Upper lobe of right lung (tissue), 1 donor: Measurements from ENCODE around the gene RBM28. TPM values are rescaled to one million over a fixed set of nuclear protein-coding genes. Genes with fewer than 3 reads are reported as not detected.

ENCODE experiments used
- ATAC-seq: fragments of 200-7000 bp; cut with Tn5 transposase; one replicate; pipeline ENCODE4 v1.9.1; 2020; ENCODE audit warnings: mild to moderate bottlenecking, moderate library complexity
- DNase-seq: peaks from one replicate; pipeline ENCODE4 v3.0.0-alpha.2; 2020
- H3K27ac ChIP-seq: fragments of 200-600 bp; one replicate; pipeline ENCODE4 v1.8.0; 2022
- H3K27me3 ChIP-seq: fragments of 200-600 bp; one replicate; pipeline ENCODE4 v1.8.0; 2022; ENCODE audit warnings: mild to moderate bottlenecking
- H3K36me3 ChIP-seq: fragments of 200-600 bp; one replicate; pipeline ENCODE4 v1.8.0; 2022
- H3K4me1 ChIP-seq: fragments of 200-600 bp; one replicate; pipeline ENCODE4 v1.8.0; 2022
- H3K4me3 ChIP-seq: fragments of 200-600 bp; one replicate; pipeline ENCODE4 v1.8.0; 2022; ENCODE audit warnings: mild to moderate bottlenecking
- H3K9me3 ChIP-seq: fragments of 200-600 bp; one replicate; pipeline ENCODE4 v1.8.0; 2022
- intact Hi-C: fragments of 100-400 bp; cut with DNase I; formaldehyde crosslinking; loops from one replicate; pipeline ENCODE4 v1.11.0; 2022
- total RNA-seq: library from RNA; stranded (reverse); fragmentation: NEBNext Ultra II Directional; extraction: Animal tissue kit (Norgen Biotek cat#: 25700); gene quantifications from one replicate; pipeline ENCODE4 v1.2.1, GENCODE V29; 2021
- TF ChIP-seq, protein P1 (sequence below): fragments of 200-600 bp; IDR thresholded peaks from one replicate; pipeline ENCODE4 v1.8.0; 2022; ENCODE audit warnings: antibody characterized with exemption
- donor health status: DM: no; HTN: yes; CAD: no; lungs with severe emphysema.

RBM28 gene
- total RNA-seq, 1 donor from 2014 or later: 28.3 TPM

DNA sequence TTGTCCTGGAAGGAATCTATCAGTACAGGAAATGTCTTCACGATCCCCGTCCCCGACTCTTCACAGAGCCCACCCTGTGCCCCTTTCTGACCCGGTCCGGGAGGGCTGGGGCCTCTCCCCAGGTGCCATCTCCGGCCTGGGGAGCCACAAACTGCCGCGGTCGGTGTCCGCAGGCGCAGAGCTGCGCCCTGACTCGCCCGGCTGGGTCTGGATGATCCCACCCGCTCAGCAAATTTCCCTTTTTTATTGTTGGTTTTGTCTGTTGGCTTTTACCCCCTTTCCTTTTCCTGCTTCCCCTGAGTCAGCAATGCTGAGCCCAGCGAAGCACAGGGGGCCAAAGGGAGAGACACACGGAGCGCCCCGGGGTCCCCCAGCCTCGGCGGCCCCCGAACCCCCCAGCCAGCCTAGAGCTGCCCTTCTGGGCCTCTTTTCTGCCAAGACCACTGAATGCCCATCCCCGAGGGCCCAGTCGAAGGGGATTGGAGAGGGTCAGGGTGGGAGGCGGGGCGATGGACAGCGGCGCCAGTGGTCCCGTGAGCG is 71.7 kb downstream of the RBM28 start:
- intact Hi-C loops: no loop called here
- TF ChIP-seq, protein P1, sequence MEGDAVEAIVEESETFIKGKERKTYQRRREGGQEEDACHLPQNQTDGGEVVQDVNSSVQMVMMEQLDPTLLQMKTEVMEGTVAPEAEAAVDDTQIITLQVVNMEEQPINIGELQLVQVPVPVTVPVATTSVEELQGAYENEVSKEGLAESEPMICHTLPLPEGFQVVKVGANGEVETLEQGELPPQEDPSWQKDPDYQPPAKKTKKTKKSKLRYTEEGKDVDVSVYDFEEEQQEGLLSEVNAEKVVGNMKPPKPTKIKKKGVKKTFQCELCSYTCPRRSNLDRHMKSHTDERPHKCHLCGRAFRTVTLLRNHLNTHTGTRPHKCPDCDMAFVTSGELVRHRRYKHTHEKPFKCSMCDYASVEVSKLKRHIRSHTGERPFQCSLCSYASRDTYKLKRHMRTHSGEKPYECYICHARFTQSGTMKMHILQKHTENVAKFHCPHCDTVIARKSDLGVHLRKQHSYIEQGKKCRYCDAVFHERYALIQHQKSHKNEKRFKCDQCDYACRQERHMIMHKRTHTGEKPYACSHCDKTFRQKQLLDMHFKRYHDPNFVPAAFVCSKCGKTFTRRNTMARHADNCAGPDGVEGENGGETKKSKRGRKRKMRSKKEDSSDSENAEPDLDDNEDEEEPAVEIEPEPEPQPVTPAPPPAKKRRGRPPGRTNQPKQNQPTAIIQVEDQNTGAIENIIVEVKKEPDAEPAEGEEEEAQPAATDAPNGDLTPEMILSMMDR: no peak

DNA sequence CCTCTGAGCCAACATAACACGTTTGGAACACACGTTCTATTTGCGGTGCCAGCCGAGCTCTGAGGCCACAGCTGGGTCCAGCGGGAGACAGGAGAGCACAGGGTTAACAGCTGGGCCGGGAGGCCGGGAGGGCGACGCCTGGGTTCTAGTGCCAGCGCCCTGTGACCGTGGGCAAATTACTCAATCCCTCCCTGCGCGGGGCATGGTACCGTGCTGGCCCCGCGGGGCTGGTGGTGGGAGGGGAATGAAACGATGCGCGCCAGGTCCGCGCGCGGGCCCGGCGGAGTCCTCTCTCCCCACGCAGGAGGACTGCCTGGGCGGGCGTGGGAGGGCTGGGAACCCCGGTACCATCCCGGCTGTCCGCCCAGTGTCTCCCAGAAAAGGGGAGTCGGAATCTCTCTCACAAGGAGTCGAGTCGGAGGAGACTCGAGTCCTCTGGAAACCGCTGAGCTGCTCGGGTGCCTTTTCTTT is 72.2 kb downstream of the RBM28 start:
- TF ChIP-seq, protein P1: no peak
- H3K27ac ChIP-seq: no peak overlapping the region
- H3K36me3 ChIP-seq: no peaks in the 10 kb centered on the region
- DNase-seq: peak; percentile 58
- H3K27me3 ChIP-seq: peaks cover 35% of the 10 kb centered on the region
- no peak for ATAC-seq
- H3K4me1 ChIP-seq: peaks cover 9% of the 10 kb centered on the region
- no peaks in the 10 kb centered on the region for H3K9me3 ChIP-seq
- peak overlapping the region; percentile 11 for H3K4me3 ChIP-seq
- intact Hi-C loops: no loop called here

More for the DNA sequence above, 71.7 kb downstream of the RBM28 start:
- Histone ChIP-seq H3K36me3 (no peaks in the 10 kb centered on the region), H3K4me3 (peak overlapping the region; percentile 11), H3K4me1 (peaks cover 7% of the 10 kb centered on the region), H3K27me3 (peaks cover 35% of the 10 kb centered on the region), H3K27ac (no peak overlapping the region), H3K9me3 (no peaks in the 10 kb centered on the region)
- ATAC-seq: no peak
- peak; percentile 53 for DNase-seq

DNA sequence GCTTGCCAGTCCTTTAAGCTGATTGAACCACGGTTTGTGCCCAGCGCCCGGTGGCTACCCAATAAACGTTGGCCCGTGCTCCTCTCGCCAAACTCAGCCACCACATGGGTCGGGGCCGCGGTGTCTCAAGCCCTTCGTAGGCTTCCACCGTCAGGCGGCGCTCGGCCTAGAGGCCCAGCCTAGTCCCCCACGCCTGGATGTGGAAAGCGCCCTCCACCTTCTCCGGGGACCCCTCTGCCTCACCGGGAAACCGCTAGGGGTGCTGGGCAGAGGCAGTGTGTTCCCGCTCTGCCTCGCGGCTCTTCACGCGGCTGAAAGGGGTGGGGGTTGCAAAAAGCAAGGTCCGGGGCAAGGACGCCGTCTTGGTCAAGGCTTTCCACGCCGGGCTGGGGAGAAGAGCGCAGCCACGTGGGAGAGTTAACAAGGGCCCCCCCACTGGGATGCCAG is 72.9 kb downstream of the RBM28 start:
- no peak overlapping the region for H3K4me3 ChIP-seq
- no peaks in the 10 kb centered on the region for H3K36me3 ChIP-seq
- H3K27ac ChIP-seq: no peak overlapping the region
- no peaks in the 10 kb centered on the region for H3K9me3 ChIP-seq
- peaks cover 11% of the 10 kb centered on the region for H3K4me1 ChIP-seq
- intact Hi-C loops: no loop called here
- peak; percentile 59 for DNase-seq
- TF ChIP-seq, protein P1: no peak
- ATAC-seq: no peak
- peaks cover 35% of the 10 kb centered on the region for H3K27me3 ChIP-seq

DNA sequence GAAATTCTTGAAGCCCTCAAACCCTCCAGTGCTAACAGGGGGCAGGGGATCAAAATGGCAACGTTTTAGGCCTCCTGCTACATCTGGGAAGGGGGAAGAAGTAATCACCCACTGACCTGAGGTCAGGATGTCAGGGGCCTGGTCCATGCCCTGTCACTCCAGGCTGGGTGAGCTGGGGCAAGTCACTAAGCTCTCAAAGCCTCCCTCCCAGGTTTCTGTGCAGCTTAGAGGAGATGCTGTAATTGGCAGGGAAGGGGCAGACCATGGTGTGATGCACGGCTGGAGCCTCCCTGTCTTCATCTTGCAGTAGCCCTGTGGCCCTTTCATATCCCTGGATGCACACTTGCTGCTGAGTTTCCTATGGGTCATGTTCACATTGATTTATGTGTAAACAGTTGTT is 75.5 kb downstream of the RBM28 start:
- intact Hi-C loops: no loop called here

DNA sequence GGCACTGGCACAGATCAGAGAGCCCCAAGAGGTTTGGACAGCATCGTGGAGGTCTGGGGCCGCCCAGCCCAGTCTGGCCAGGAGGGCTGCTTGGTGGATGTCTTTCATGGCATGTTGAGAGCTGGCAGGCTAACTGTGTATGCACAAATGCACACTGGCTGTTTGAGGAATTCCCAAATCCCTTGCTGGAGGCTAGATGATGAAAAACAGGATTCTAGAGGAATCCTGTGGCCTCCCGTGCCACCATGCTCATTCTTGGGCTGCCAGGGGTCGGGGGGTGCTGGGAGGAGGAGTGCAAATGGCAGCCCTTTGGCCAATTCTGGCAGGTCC is 76.1 kb downstream of the RBM28 start:
- TF ChIP-seq, protein P1: no peak
- Histone ChIP-seq H3K4me3 (no peak overlapping the region), H3K27ac (no peak overlapping the region), H3K36me3 (no peaks in the 10 kb centered on the region), H3K9me3 (no peaks in the 10 kb centered on the region), H3K27me3 (peaks cover 35% of the 10 kb centered on the region), H3K4me1 (peaks cover 11% of the 10 kb centered on the region)
- DNase-seq: no peak
- intact Hi-C loops: no loop called here
- ATAC-seq: no peak

More for the DNA sequence above, 75.5 kb downstream of the RBM28 start:
- no peak overlapping the region for H3K4me3 ChIP-seq
- no peaks in the 10 kb centered on the region for H3K36me3 ChIP-seq
- H3K9me3 ChIP-seq: no peaks in the 10 kb centered on the region
- TF ChIP-seq, protein P1: no peak
- peak; percentile 17 for DNase-seq
- peaks cover 11% of the 10 kb centered on the region for H3K4me1 ChIP-seq
- peaks cover 35% of the 10 kb centered on the region for H3K27me3 ChIP-seq
- H3K27ac ChIP-seq: no peak overlapping the region
- no peak for ATAC-seq
